H9 (cell line): ENCODE data around the gene INSYN2B. TPM values are rescaled to one million over a fixed set of nuclear protein-coding genes. Genes with fewer than 3 reads are reported as not detected.

ENCODE experiments used
- DNase-seq: peaks from one replicate; pipeline ENCODE4 v3.0.0-alpha.2; 2017
- H2AFZ ChIP-seq: one replicate; pipeline ENCODE4 v1.6.1; 2013; ENCODE audit warnings: mild to moderate bottlenecking, low read length, control low read depth, moderate library complexity
- H2AK5ac ChIP-seq: 2 replicates; pipeline ENCODE4 v1.6.1; 2013; ENCODE audit warnings: low read length, control low read depth, mixed read lengths; ENCODE audit not compliant: insufficient read length
- H2BK120ac ChIP-seq: one replicate; pipeline ENCODE4 v1.6.1; 2013; ENCODE audit warnings: low read depth, mild to moderate bottlenecking, low read length, control low read depth, inconsistent platforms; ENCODE audit not compliant: poor library complexity, severe bottlenecking
- H2BK12ac ChIP-seq: 2 replicates; pipeline ENCODE4 v1.6.1; 2013; ENCODE audit warnings: low read length, control low read depth, mixed read lengths, low read depth; ENCODE audit not compliant: insufficient read length
- H2BK15ac ChIP-seq: 2 replicates; pipeline ENCODE4 v1.6.1; 2013; ENCODE audit warnings: low read depth, low read length, control low read depth
- H2BK20ac ChIP-seq: one replicate; pipeline ENCODE4 v1.6.1; 2013; ENCODE audit warnings: low read depth, mild to moderate bottlenecking, low read length, control low read depth, inconsistent platforms; ENCODE audit not compliant: poor library complexity, severe bottlenecking
- H2BK5ac ChIP-seq: 2 replicates; pipeline ENCODE4 v1.6.1; 2013; ENCODE audit warnings: low read length, control low read depth, mixed read lengths; ENCODE audit not compliant: insufficient read length
- H3K14ac ChIP-seq: 2 replicates; pipeline ENCODE4 v1.6.1; 2013; ENCODE audit warnings: low read length, control low read depth; ENCODE audit not compliant: insufficient read depth
- H3K18ac ChIP-seq: 2 replicates; pipeline ENCODE4 v1.6.1; 2013; ENCODE audit warnings: low read depth, mild to moderate bottlenecking, mixed read lengths, low read length, control low read depth; ENCODE audit not compliant: insufficient read length
- H3K23ac ChIP-seq: 2 replicates; pipeline ENCODE4 v1.6.1; 2013; ENCODE audit warnings: low read length, control low read depth, mixed read lengths, low read depth; ENCODE audit not compliant: insufficient read length
- H3K23me2 ChIP-seq: 2 replicates; pipeline ENCODE4 v1.6.1; 2013; ENCODE audit warnings: low read depth, mild to moderate bottlenecking, mixed read lengths, low read length, control low read depth; ENCODE audit not compliant: insufficient read length, poor library complexity, severe bottlenecking
- H3K27ac ChIP-seq: 2 replicates; pipeline ENCODE4 v1.5.1; 2013; ENCODE audit warnings: low read length, control low read depth, mixed read lengths, low read depth; ENCODE audit not compliant: insufficient read length
- H3K27me3 ChIP-seq: 2 replicates; pipeline ENCODE4 v1.6.1; 2013; ENCODE audit warnings: low read length, control low read depth, inconsistent platforms; ENCODE audit not compliant: insufficient read depth
- H3K4ac ChIP-seq: 2 replicates; pipeline ENCODE4 v1.6.1; 2013; ENCODE audit warnings: low read depth, mild to moderate bottlenecking, control low read depth, inconsistent platforms, low read length, moderate library complexity
- H3K4me1 ChIP-seq: 2 replicates; pipeline ENCODE4 v1.6.1; 2013; ENCODE audit warnings: low read length, control low read depth, inconsistent platforms; ENCODE audit not compliant: insufficient read depth
- H3K4me2 ChIP-seq: 2 replicates; pipeline ENCODE4 v1.6.1; 2013; ENCODE audit warnings: low read length, control low read depth, mixed read lengths; ENCODE audit not compliant: insufficient read length, insufficient read depth
- H3K56ac ChIP-seq: 2 replicates; pipeline ENCODE4 v1.6.1; 2013; ENCODE audit warnings: low read depth, mild to moderate bottlenecking, mixed read lengths, low read length, control low read depth; ENCODE audit not compliant: insufficient read length
- H3K79me1 ChIP-seq: 2 replicates; pipeline ENCODE4 v1.6.1; 2013; ENCODE audit warnings: low read depth, mild to moderate bottlenecking, moderate library complexity, low read length, control low read depth, inconsistent platforms; ENCODE audit not compliant: insufficient read depth, poor library complexity, severe bottlenecking
- H3K79me2 ChIP-seq: 2 replicates; pipeline ENCODE4 v1.6.1; 2013; ENCODE audit warnings: low read length, control low read depth, inconsistent platforms; ENCODE audit not compliant: insufficient read depth
- H3K9ac ChIP-seq: 2 replicates; pipeline ENCODE4 v1.6.1; 2013; ENCODE audit warnings: low read length, control low read depth, mixed read lengths; ENCODE audit not compliant: insufficient read length; ENCODE audit errors: extremely low read depth
- H3K9me3 ChIP-seq: one replicate; pipeline ENCODE4 v1.6.1; 2013; ENCODE audit warnings: low read depth, low read length, inconsistent platforms; ENCODE audit not compliant: control insufficient read depth
- H3T11ph ChIP-seq: one replicate; pipeline ENCODE4 v1.6.1; 2013; ENCODE audit warnings: mild to moderate bottlenecking, low read length, control low read depth, inconsistent platforms
- H4K20me1 ChIP-seq: one replicate; pipeline ENCODE4 v1.6.1; 2013; ENCODE audit not compliant: control insufficient read depth, insufficient read length, insufficient read depth
- H4K5ac ChIP-seq: 2 replicates; pipeline ENCODE4 v1.6.1; 2013; ENCODE audit warnings: low read depth, mild to moderate bottlenecking, mixed read lengths, low read length, control low read depth; ENCODE audit not compliant: insufficient read length
- H4K8ac ChIP-seq: replicated peaks from 2 replicates; pipeline ENCODE4 v1.6.1; 2013; ENCODE audit warnings: low read length, control low read depth, mixed read lengths, low read depth; ENCODE audit not compliant: insufficient read length
- H4K91ac ChIP-seq: 2 replicates; pipeline ENCODE4 v1.6.1; 2013; ENCODE audit warnings: low read depth, mild to moderate bottlenecking, moderate library complexity, mixed read lengths, low read length, control low read depth; ENCODE audit not compliant: insufficient read length
- H3K27ac Mint-ChIP-seq, 3 experiments: 2 replicates in 2 of 3; 3 replicates in 1 of 3; pipeline ENCODE4 v1.8.0; 2020 to 2021; ENCODE audit warnings: mixed read lengths in 3 of 3, mild to moderate bottlenecking in 1 of 3, moderate library complexity in 1 of 3
- H3K27me3 Mint-ChIP-seq: 2 replicates; pipeline ENCODE4 v1.8.0; 2021; ENCODE audit warnings: low read depth, mild to moderate bottlenecking, moderate library complexity, mixed read lengths
- H3K36me3 Mint-ChIP-seq, 3 experiments: 2 replicates in 2 of 3; 3 replicates in 1 of 3; pipeline ENCODE4 v1.8.0; 2020 to 2021; ENCODE audit warnings: low read depth in 3 of 3, mixed read lengths in 3 of 3; ENCODE audit not compliant: insufficient read depth in 1 of 3
- H3K4me1 Mint-ChIP-seq, 2 experiments: 2 replicates each; pipeline ENCODE4 v1.8.0; 2020; ENCODE audit warnings: mixed read lengths in 2 of 2
- H3K4me3 Mint-ChIP-seq, 2 experiments: 2 replicates in 1 of 2; 3 replicates in 1 of 2; pipeline ENCODE4 v1.8.0; 2020 to 2021; ENCODE audit warnings: mild to moderate bottlenecking in 2 of 2, mixed read lengths in 2 of 2, moderate library complexity in 1 of 2
- H3K9me3 Mint-ChIP-seq, 2 experiments: 2 replicates in 1 of 2; 3 replicates in 1 of 2; pipeline ENCODE4 v1.8.0; 2020; ENCODE audit warnings: mild to moderate bottlenecking in 2 of 2, mixed read lengths in 2 of 2, moderate library complexity in 1 of 2
- CTCF ChIP-seq: fragments of 200-600 bp; sonication (generic); conservative IDR thresholded peaks from 3 replicates; pipeline ENCODE4 v1.8.0; 2021; ENCODE audit warnings: antibody characterized with exemption, mild to moderate bottlenecking
- WGBS: extraction: QIAGEN DNeasy Blood & Tissue Kit; methylation state at CpG from one replicate; pipeline ENCODE4 v1.1.7; 2013; ENCODE audit warnings: missing lambda C conversion rate, low lambda C conversion rate, mixed read lengths; ENCODE audit not compliant: insufficient read length; ENCODE audit errors: extremely low coverage; 5-methylcytosine and 5-hydroxymethylcytosine counted together
- total RNA-seq: library from RNA; stranded (reverse); gene quantifications from 2 replicates; pipeline ENCODE4 v1.2.1, GENCODE V29; 2021

INSYN2B gene
- total RNA-seq, 1 experiment from 2014 or later = not detected

GRCh38 chr5:169973056-169973455 lies 7.2 kb downstream of the INSYN2B start:
- H2BK15ac ChIP-seq = no peak overlapping the region
- Mint-ChIP-seq H3K27me3 (peaks cover 24% of the 10 kb centered on the region), H3K27ac (no peak overlapping the region), H3K36me3 (no peaks in the 10 kb centered on the region), H3K4me1 (peaks cover 26 to 30% of the 10 kb centered on the region in 2 experiments), H3K4me3 (no peak overlapping the region), H3K9me3 (no peaks in the 10 kb centered on the region)
- no peak overlapping the region for H2BK12ac ChIP-seq
- H3K23me2 ChIP-seq = no peaks in the 10 kb centered on the region
- no peak overlapping the region for H2AK5ac ChIP-seq
- no peak overlapping the region for H2AFZ ChIP-seq
- H4K20me1 ChIP-seq = no peaks in the 10 kb centered on the region
- no CpG with 5 or more reads among the region's 3 CpGs for WGBS
- no peak overlapping the region for H3T11ph ChIP-seq
- H2BK5ac ChIP-seq = no peak overlapping the region
- H2BK20ac ChIP-seq = no peak overlapping the region
- no peak overlapping the region for H2BK120ac ChIP-seq
- no peak overlapping the region for H3K18ac ChIP-seq
- no peak overlapping the region for H4K5ac ChIP-seq
- no peaks in the 10 kb centered on the region for H3K9me3 ChIP-seq
- no peak overlapping the region for H3K4ac ChIP-seq
- no peak overlapping the region for H3K9ac ChIP-seq
- H3K23ac ChIP-seq = no peak overlapping the region
- H3K4me1 ChIP-seq = peaks cover 12% of the 10 kb centered on the region; the same call in 1 of the 2 replicates
- H3K79me2 ChIP-seq = no peaks in the 10 kb centered on the region
- H3K14ac ChIP-seq = no peak overlapping the region
- H3K27ac ChIP-seq = no peak overlapping the region
- H3K79me1 ChIP-seq = no peaks in the 10 kb centered on the region
- DNase-seq = no peak
- no peak overlapping the region for H3K4me2 ChIP-seq
- H4K8ac ChIP-seq = no peak overlapping the region
- no peaks in the 10 kb centered on the region for H3K27me3 ChIP-seq
- H4K91ac ChIP-seq = no peak overlapping the region
- H3K56ac ChIP-seq = no peak overlapping the region
- no peak for TF ChIP-seq CTCF
